ENCODE results near the gene PAX5.

PAX5 gene

GRCh38 chr9:36846621-36847020 is 187.4 kb downstream of the PAX5 start (continued):
- TF ChIP-seq ZBTB26 (tag by site-specific recombination; optimal IDR thresholded peaks at IDR 0.05) (no peak), YY1 (tag by site-specific recombination; IDR thresholded peaks at IDR 0.05) (no peak), ZNF426 (tag by site-specific recombination; IDR thresholded peaks at IDR 0.05) (no peak)

GRCh38 chr9:36845844-36846243 is 188.2 kb downstream of the PAX5 start:
- TF ChIP-seq KLF16 (tag by site-specific recombination; IDR thresholded peaks at IDR 0.05), result no peak
- TF ChIP-seq ZNF561 (tag by site-specific recombination; IDR thresholded peaks at IDR 0.05; ENCODE audit: borderline replicate concordance), result no peak
- ChIA-PET CTCF (interaction anchor here (0.6 to 1.2 kb wide), 2 partner anchors 27 to 629 kb away, joined by 5 read pairs; no protein-coding TSS in a partner anchor), POLR2A (no interaction called here)
- Histone ChIP-seq H3K27ac (ENCODE audit: extremely low read depth, low read depth, low read length) (no peak overlapping the region), H3K4me1 (ENCODE audit: control insufficient read depth, insufficient read depth, low read length) (no peaks in the 10 kb centered on the region), H3K9me3 (ENCODE audit: control insufficient read depth, insufficient read depth, low read depth, low read length) (no peaks in the 10 kb centered on the region), H3K36me3 (ENCODE audit: control insufficient read depth in 2 of 2, insufficient read depth in 1 of 2, low read length in 2 of 2) (no peaks in the 10 kb centered on the region), H3K4me3 (ENCODE audit: low read depth, low read length) (no peak overlapping the region)

GRCh38 chr9:36844961-36845360 is 189.1 kb downstream of the PAX5 start:
- Histone ChIP-seq H3K36me3 (ENCODE audit: control insufficient read depth in 2 of 2, insufficient read depth in 1 of 2, low read length in 2 of 2) (no peaks in the 10 kb centered on the region), H3K9me3 (ENCODE audit: control insufficient read depth, insufficient read depth, low read depth, low read length) (no peaks in the 10 kb centered on the region), H3K4me1 (ENCODE audit: control insufficient read depth, insufficient read depth, low read length) (no peaks in the 10 kb centered on the region), H3K4me3 (ENCODE audit: low read depth, low read length) (no peak overlapping the region), H3K27ac (ENCODE audit: extremely low read depth, low read depth, low read length) (no peak overlapping the region)
- CTCF ChIA-PET, result interaction anchor here (1.2 kb wide), 1 partner anchor 51 kb away, joined by 4 read pairs; no protein-coding TSS in a partner anchor
- POLR2A ChIA-PET, result no interaction called here
- TF ChIP-seq ZNF654 (tag by site-specific recombination; IDR thresholded peaks at IDR 0.05; ENCODE audit: low read depth) (no peak), KLF8 (tag by site-specific recombination; IDR thresholded peaks at IDR 0.05) (no peak), ZFHX2 (tag by site-specific recombination; conservative IDR thresholded peaks at IDR 0.05) (no peak), REPIN1 (tag by site-specific recombination; IDR thresholded peaks at IDR 0.05; ENCODE audit: low read depth) (no peak), MEIS1 (CRISPR knock-in tag; IDR thresholded peaks at IDR 0.05; ENCODE audit: borderline replicate concordance) (no peak), ZSCAN23 (tag by site-specific recombination; IDR thresholded peaks at IDR 0.05) (no peak), ZFP69B (tag by site-specific recombination; IDR thresholded peaks at IDR 0.05) (no peak), ZNF596 (tag by site-specific recombination; IDR thresholded peaks at IDR 0.05) (no peak), KLF7 (tag by site-specific recombination; IDR thresholded peaks at IDR 0.05; ENCODE audit: borderline replicate concordance) (no peak)

- no peaks in the 10 kb centered on the region for H3K9me3 ChIP-seq (ENCODE audit: control insufficient read depth, insufficient read depth, low read depth, low read length)
- H3K36me3 ChIP-seq (ENCODE audit: control insufficient read depth in 2 of 2, insufficient read depth in 1 of 2, low read length in 2 of 2), result no peaks in the 10 kb centered on the region
- H3K27ac ChIP-seq (ENCODE audit: extremely low read depth, low read depth, low read length), result no peak overlapping the region
- no peaks in the 10 kb centered on the region for H3K4me1 ChIP-seq (ENCODE audit: control insufficient read depth, insufficient read depth, low read length)
- H3K4me3 ChIP-seq (ENCODE audit: low read depth, low read length), result no peak overlapping the region
- POLR2A ChIA-PET, result no interaction called here
- CTCF ChIA-PET, result interaction anchor here (0.6 to 1.2 kb wide), 3 partner anchors 23 to 50 kb away, joined by 3 to 4 read pairs (median 4); no protein-coding TSS in a partner anchor
- TF ChIP-seq SCRT2 (tag by site-specific recombination; IDR thresholded peaks at IDR 0.05), result no peak
- TF ChIP-seq PATZ1 (tag by site-specific recombination; IDR thresholded peaks at IDR 0.05), result no peak
- TF ChIP-seq ZFP37 (tag by site-specific recombination; IDR thresholded peaks at IDR 0.05), result no peak
- no peak for TF ChIP-seq ZNF660 (tag by site-specific recombination; IDR thresholded peaks at IDR 0.05)
- no peak for TF ChIP-seq ZNF37A (tag by site-specific recombination; IDR thresholded peaks at IDR 0.05)
- no peak for TF ChIP-seq ZNF426 (tag by site-specific recombination; IDR thresholded peaks at IDR 0.05)
- no peak for TF ChIP-seq YY2 (tag by site-specific recombination; IDR thresholded peaks at IDR 0.05)
- no peak for TF ChIP-seq ZNF366 (tag by site-specific recombination; conservative IDR thresholded peaks at IDR 0.05)
- TF ChIP-seq ZNF501 (tag by site-specific recombination; IDR thresholded peaks at IDR 0.05), result no peak
- no peak for TF ChIP-seq ATF2 (tag by site-specific recombination; IDR thresholded peaks at IDR 0.05; ENCODE audit: low read depth)
- no peak for TF ChIP-seq ZBTB26 (tag by site-specific recombination; optimal IDR thresholded peaks at IDR 0.05)
These were observed 190.1 kb downstream of the PAX5 start for GRCh38 chr9:36843964-36844363.

All from HEK293 (cell line).